MG63 (cell line): ENCODE results near the gene MAPKAP1. TPM values are rescaled to one million over a fixed set of nuclear protein-coding genes. Genes with fewer than 3 reads are reported as not detected.

ENCODE experiments used
- DNase-seq: peaks from one replicate; pipeline ENCODE4 v3.0.0-alpha.2; 2020
- H3K27me3 ChIP-seq: fragments of 250-450 bp; sonication (Bioruptor Pico); 2 replicates; pipeline ENCODE4 v1.5.1; 2020; ENCODE audit warnings: mild to moderate bottlenecking, moderate library complexity
- H3K36me3 ChIP-seq: fragments of 250-450 bp; sonication (Bioruptor Pico); 2 replicates; pipeline ENCODE4 v1.5.1; 2020; ENCODE audit warnings: mild to moderate bottlenecking, moderate library complexity
- H3K4me3 ChIP-seq: fragments of 250-450 bp; sonication (Bioruptor Pico); 2 replicates; pipeline ENCODE4 v1.5.1; 2020; ENCODE audit warnings: mild to moderate bottlenecking, moderate library complexity
- H3K9me3 ChIP-seq: fragments of 250-450 bp; sonication (Bioruptor Pico); 2 replicates; pipeline ENCODE4 v1.5.1; 2020; ENCODE audit warnings: mild to moderate bottlenecking, moderate library complexity
- total RNA-seq: library from RNA; depleted of rRNA; stranded (reverse); fragments of >200 nt; shearing (Covaris generic); gene quantifications from 2 replicates; pipeline ENCODE4 v1.2.3, GENCODE V29; 2014; ENCODE audit warnings: low replicate concordance; rRNA removed

Gene MAPKAP1
- 82.7 and 91.7 TPM in 2 replicates for total RNA-seq

DNA sequence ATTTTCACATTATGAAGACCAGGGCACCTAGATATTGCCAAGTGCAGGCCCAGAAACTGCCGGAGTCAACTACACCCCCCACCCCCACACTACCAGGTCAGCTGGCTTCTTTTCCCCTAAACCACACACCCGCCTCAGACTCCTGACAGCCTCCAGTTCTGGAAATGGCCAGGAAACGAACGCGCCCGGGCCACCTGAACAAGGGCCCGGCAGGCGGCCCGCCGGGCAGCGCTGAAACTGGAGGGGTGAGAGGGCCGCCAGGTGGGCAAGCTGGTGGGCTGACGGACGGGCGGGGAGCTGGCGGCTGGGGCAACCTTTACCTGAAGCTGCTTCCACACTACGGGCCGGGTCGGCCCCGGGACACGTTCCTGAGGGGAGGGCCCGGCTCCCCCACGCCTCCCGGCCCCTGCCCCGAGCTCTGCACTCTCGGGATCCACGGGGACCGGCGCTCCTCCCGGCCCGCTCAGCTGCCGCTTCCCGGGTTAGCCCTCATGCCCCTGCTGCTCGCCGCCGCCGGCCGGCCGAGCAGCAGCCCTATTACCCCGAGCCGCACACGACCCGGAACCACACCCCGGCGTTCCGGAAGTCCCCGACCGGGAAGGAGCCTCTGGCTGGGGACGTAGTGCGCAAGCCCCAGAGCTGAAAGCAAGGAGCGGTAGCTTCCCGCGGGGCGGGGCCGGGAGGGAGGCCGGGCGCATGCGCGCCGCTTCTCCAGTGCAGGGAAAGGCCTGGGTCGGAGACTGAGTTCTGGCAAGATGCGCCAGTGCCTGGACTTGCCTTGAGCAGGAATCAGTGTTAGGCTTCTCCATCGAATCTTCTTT, at the start of gene MAPKAP1:
Gene MAPKAP1, minus strand, starts transcription at position 558 of the 821 bp plus-strand sequence. CDS start 34,634 bp downstream, outside the sequence.
- DNase-seq, result peak; percentile 98
- no peaks in the 10 kb centered on the region for H3K27me3 ChIP-seq

DNA sequence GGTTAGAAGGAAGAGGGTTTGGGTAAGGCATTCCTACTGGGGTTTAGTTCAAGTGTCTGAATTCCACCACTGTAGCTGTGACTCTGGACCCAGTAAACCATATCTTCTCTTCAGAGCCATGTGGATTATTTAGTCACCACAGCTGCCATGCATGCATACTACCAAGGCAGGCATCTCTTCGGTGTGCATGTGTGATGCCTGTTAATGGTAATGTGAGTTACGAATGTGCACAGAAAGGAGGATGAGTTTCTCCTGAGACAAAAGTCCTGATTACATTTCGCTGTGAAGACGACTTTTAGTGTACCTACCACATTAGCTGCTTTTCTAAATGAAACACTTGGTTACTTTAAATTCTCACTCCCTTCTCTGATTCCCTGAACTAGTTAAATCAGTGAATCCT, 49.5 kb upstream of the MAPKAP1 start:
- no peaks in the 10 kb centered on the region for H3K27me3 ChIP-seq
- H3K9me3 ChIP-seq, result no peaks in the 10 kb centered on the region
- H3K4me3 ChIP-seq, result no peak overlapping the region
- DNase-seq, result no peak
- H3K36me3 ChIP-seq, result peaks cover 3% of the 10 kb centered on the region; the same call in 1 of the 2 replicates

More for the DNA sequence above, at the start of gene MAPKAP1:
- H3K9me3 ChIP-seq, result no peaks in the 10 kb centered on the region
- H3K36me3 ChIP-seq, result peaks cover 15% of the 10 kb centered on the region
- peak within 1 kb of the TSS; percentile 76 for H3K4me3 ChIP-seq

- no peak overlapping the region for H3K4me3 ChIP-seq
- H3K36me3 ChIP-seq, result peaks cover 3% of the 10 kb centered on the region; the same call in 1 of the 2 replicates
- H3K9me3 ChIP-seq, result no peaks in the 10 kb centered on the region
- no peak for DNase-seq
- no peaks in the 10 kb centered on the region for H3K27me3 ChIP-seq
Observed at GRCh38 chr9:125755340-125755739, 48.3 kb upstream of the MAPKAP1 start.

GRCh38 chr9:125754096-125754495, 47.1 kb upstream of the MAPKAP1 start:
- H3K36me3 ChIP-seq, result peaks cover 3% of the 10 kb centered on the region; the same call in 1 of the 2 replicates
- H3K9me3 ChIP-seq, result no peaks in the 10 kb centered on the region
- no peak for DNase-seq
- no peak overlapping the region for H3K4me3 ChIP-seq
- H3K27me3 ChIP-seq, result no peaks in the 10 kb centered on the region

DNA sequence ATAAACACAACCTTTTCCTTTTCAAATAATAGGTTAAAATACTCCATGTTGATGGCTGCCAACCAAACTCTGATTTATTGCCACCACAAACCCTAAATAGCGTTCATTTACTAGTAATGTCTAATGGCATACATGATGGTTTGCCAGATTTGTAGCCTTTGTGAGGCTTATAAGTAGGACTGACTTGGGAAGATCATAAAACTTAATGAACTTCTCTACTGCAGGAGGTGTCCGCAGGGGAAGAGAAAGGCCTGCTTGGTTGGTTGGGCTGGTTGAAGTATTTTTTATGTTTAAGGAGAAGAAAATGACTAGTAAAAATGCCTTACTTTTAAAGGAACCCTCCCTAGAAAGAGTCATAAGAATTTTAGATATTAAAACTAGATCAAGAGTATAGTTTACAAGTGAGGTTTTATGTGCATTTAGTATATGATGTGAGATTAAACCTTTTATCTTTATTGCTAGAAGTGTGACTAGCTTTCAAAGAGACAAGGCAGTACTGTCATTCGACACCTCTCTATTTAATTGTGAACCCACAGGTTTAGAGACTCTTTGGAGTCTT, 45.1 kb upstream of the MAPKAP1 start:
- H3K36me3 ChIP-seq, result peaks cover 3% of the 10 kb centered on the region; the same call in 1 of the 2 replicates
- H3K27me3 ChIP-seq, result no peaks in the 10 kb centered on the region
- H3K4me3 ChIP-seq, result no peak overlapping the region
- no peaks in the 10 kb centered on the region for H3K9me3 ChIP-seq
- no peak for DNase-seq

DNA sequence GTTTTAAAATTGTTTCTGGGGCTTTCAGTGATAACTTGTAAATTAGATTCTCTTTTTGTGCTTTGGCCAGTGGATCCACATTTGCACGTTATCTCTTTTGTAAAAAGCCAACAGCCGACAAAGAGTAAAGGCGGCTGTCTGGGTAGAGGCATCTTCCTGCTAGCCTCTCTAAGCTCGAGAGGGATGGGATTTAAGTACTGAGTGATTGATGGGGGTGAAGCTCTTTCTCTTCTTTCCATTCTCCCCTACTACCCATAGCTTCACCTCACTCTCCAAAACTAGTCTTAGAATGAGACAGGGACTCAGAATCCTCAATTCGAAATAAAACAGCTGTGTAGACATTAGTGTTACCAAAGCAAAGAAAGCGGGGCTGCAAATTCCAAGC, 43.6 kb upstream of the MAPKAP1 start:
- no peak for DNase-seq
- Histone ChIP-seq H3K27me3 (no peaks in the 10 kb centered on the region), H3K4me3 (no peak overlapping the region), H3K36me3 (peaks cover 3% of the 10 kb centered on the region; the same call in 1 of the 2 replicates), H3K9me3 (no peaks in the 10 kb centered on the region)

DNA sequence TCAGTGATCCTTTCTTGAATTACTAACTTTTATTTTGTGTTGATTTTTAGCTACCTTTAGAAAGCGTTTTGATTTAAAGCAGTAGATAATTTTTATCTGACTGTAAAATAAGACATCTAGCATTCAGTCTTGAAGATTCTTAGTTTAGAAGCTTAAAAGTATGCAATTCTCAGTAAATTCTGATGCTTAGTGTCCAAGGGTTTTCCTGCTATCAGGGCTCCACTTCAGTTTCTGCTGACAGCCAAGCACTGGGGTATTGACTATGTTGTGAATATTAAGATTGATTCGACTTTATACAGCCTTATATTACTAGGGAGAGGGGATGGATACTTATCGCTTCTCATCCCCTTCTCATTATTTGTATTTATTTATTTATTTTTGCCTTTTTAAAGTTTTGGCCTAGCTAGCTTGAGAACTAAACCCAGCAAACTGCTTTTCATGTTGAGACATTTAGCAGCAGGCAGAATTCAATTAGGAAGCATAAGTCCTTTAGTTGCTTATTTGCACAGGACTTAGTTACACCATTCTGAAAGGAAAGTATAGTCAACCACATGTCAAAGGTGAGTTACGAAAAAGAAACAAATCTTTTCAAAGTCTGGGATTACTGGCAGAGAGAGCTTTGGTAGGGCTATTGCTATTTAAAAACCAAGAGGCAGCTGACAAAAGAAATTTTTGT, 43.1 kb upstream of the MAPKAP1 start:
- H3K27me3 ChIP-seq, result no peaks in the 10 kb centered on the region
- no peak for DNase-seq
- no peak overlapping the region for H3K4me3 ChIP-seq
- H3K36me3 ChIP-seq, result peaks cover 3% of the 10 kb centered on the region; the same call in 1 of the 2 replicates
- no peaks in the 10 kb centered on the region for H3K9me3 ChIP-seq

DNA sequence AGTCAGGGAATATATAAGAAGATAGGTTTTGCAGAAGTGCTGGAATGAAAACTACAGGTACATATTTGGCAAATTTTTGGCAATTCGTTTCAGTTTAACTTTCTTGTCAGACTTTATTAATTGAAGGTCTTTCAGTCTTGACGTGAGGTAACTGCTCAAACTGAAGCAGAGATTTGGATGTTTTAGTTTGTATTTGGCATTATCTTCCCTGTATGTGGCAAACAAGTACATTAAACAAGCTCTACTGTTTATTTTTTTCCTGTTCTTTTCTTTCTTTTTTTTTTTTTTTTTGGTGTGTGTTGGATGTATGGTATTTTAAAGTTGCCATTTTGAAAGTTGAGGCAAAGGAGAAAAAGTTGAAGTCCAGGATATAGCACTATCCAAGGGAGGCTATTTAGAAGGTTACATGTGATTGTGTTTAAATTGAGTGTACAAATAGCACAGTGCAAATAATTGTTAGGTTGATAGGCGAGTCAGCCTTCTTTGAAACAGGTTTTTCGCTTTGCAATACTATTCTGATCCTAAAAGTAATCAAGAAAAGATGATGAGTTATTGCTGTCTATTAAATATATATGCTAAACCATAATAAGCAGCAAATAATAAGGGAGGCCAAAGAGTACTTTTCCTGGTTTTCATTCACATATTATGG, 42.4 kb upstream of the MAPKAP1 start:
- Histone ChIP-seq H3K36me3 (peaks cover 3% of the 10 kb centered on the region; the same call in 1 of the 2 replicates), H3K27me3 (no peaks in the 10 kb centered on the region), H3K4me3 (peak overlapping the region; percentile 59), H3K9me3 (no peaks in the 10 kb centered on the region)
- no peak for DNase-seq

DNA sequence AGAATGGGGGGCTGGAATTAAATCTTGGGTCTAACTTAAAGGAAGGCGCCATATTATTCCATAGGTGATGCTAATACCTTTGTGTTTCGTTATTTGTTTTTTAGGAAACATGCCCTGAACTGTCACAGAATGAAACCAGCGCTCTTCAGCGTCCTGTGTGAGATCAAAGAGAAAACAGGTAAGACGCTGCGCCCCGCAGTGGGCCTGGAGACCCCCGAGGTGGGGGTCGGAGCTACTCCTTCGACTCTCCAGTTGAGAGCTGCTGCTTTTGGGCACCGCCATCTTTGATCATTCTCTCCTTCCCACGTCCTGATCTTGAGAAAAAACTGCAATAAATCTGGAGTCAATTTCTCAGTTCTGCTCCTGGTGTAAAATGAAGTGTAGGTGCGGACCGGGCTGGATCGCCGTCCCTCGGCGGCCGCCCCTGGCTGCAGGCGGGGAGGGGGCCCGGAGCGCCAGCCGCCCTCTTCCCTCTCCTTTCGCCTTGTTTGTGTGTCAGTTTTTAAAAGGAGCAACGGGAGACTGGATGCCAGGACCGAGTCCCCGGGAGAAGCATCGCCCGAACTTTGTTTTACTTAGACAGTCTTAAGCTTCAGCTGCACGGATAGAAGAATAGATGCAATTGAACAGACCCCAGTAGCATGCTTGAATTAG, 41.6 kb upstream of the MAPKAP1 start:
- no peaks in the 10 kb centered on the region for H3K9me3 ChIP-seq
- peak overlapping the region; percentile 59 for H3K4me3 ChIP-seq
- no peaks in the 10 kb centered on the region for H3K27me3 ChIP-seq
- DNase-seq, result peak; percentile 12
- H3K36me3 ChIP-seq, result no peaks in the 10 kb centered on the region; the same call in 1 of the 2 replicates

GRCh38 chr9:125747765-125748445, 40.9 kb upstream of the MAPKAP1 start:
- H3K4me3 ChIP-seq, result peak overlapping the region; percentile 59
- no peaks in the 10 kb centered on the region for H3K9me3 ChIP-seq
- peak; percentile 39 for DNase-seq
- no peaks in the 10 kb centered on the region for H3K36me3 ChIP-seq
- no peaks in the 10 kb centered on the region for H3K27me3 ChIP-seq

- Histone ChIP-seq H3K9me3 (no peaks in the 10 kb centered on the region), H3K36me3 (no peaks in the 10 kb centered on the region), H3K27me3 (no peaks in the 10 kb centered on the region), H3K4me3 (peak within 1 kb of the TSS; percentile 59)
- peak; percentile 57 for DNase-seq
Observed at GRCh38 chr9:125747053-125747764, 40.2 kb upstream of the MAPKAP1 start, which contains the start of gene PBX3. Gene PBX3 (plus strand): TSS chr9:125747373.

GRCh38 chr9:125746774-125747052, 39.7 kb upstream of the MAPKAP1 start:
- Histone ChIP-seq H3K4me3 (no peak overlapping the region; the same call in 1 of the 2 replicates), H3K9me3 (no peaks in the 10 kb centered on the region), H3K27me3 (no peaks in the 10 kb centered on the region), H3K36me3 (no peaks in the 10 kb centered on the region)
- DNase-seq, result no peak

- H3K27me3 ChIP-seq, result no peaks in the 10 kb centered on the region
- no peaks in the 10 kb centered on the region for H3K36me3 ChIP-seq
- no peaks in the 10 kb centered on the region for H3K9me3 ChIP-seq
- peak; percentile 97 for DNase-seq
- peak overlapping the region; percentile 50 for H3K4me3 ChIP-seq
Observed at GRCh38 chr9:125746017-125746773, 39.2 kb upstream of the MAPKAP1 start.

GRCh38 chr9:125745682-125746016, 38.6 kb upstream of the MAPKAP1 start:
- no peak for DNase-seq
- H3K36me3 ChIP-seq, result no peaks in the 10 kb centered on the region
- no peaks in the 10 kb centered on the region for H3K27me3 ChIP-seq
- H3K9me3 ChIP-seq, result no peaks in the 10 kb centered on the region
- peak overlapping the region; percentile 50 for H3K4me3 ChIP-seq

DNA sequence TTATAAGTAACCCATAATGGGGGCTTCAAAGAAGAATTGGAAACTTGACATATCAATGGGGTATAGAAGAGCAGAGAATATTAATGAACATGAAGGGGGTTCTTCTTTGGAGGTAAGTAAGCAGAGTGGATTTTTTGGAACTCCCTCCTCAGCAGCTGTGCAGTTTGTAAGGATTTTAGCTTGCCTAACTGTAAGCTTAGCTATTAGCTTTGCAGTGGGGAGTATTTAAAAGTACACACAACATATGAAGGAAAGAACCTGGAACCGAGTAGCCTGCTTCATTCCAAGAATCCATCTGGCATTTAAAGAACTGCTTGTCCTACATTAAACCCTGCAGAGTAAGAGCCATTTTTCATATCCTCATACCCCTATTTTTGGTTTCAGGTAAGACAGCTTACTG, 38.0 kb upstream of the MAPKAP1 start:
- peak; percentile 6 for DNase-seq
- Histone ChIP-seq H3K4me3 (no peak overlapping the region), H3K36me3 (no peaks in the 10 kb centered on the region), H3K27me3 (no peaks in the 10 kb centered on the region), H3K9me3 (no peaks in the 10 kb centered on the region)
